Caco-2 (cell line): ENCODE data around the gene CCDC124. TPM values are rescaled to one million over a fixed set of nuclear protein-coding genes. Genes with fewer than 3 reads are reported as not detected.

Experiments used
- BruUV-seq: library from RNA; stranded (reverse); fragments of 400-500 nt; replicated peaks from 2 replicates; lab custom pipeline; 2021; lab: Mats Ljungman, UMichigan
- CTCF ChIA-PET: fragments of 300-600 bp; sonication (Branson Sonifier 250); formaldehyde crosslinking; loops from one replicate; lab custom pipeline; 2022; ENCODE audit warnings: antibody characterized with exemption; lab: Charles Lee
- POLR2A ChIA-PET: fragments of 300-600 bp; sonication (Branson Sonifier 250); formaldehyde crosslinking; loops from one replicate; lab custom pipeline; 2022; ENCODE audit warnings: antibody characterized with exemption; lab: Charles Lee
- DNase-seq, 2 experiments: peaks; one replicate each; pipeline versions ENCODE4 v3.0.0 to v3.0.0-alpha.2; 2020 to 2022
- H3K27me3 ChIP-seq: replicated peaks from 2 replicates; pipeline ENCODE4 v1.6.0; 2011; ENCODE audit warnings: low read length; ENCODE audit not compliant: control insufficient read depth, insufficient read depth
- H3K36me3 ChIP-seq: 2 replicates; pipeline ENCODE4 v1.5.1; 2011; ENCODE audit warnings: low read length; ENCODE audit not compliant: control insufficient read depth, insufficient read depth
- H3K4me1 ChIP-seq: fragments of 250-450 bp; sonication (Bioruptor Pico); 2 replicates; pipeline ENCODE4 v1.5.1; 2020; ENCODE audit warnings: mild to moderate bottlenecking
- H3K4me3 ChIP-seq: 2 replicates; pipeline ENCODE4 v1.5.1; 2011; ENCODE audit warnings: low read depth, mild to moderate bottlenecking, control low read depth, low read length
- H3K9me3 ChIP-seq: fragments of 250-450 bp; sonication (Bioruptor Pico); 2 replicates; pipeline ENCODE4 v1.5.1; 2020; ENCODE audit warnings: mild to moderate bottlenecking, moderate library complexity
- H3K27ac Mint-ChIP-seq: one replicate; pipeline ENCODE4 v1.8.0; 2022; ENCODE audit warnings: mixed read lengths; ENCODE audit not compliant: unreplicated experiment
- H3K27me3 Mint-ChIP-seq: one replicate; pipeline ENCODE4 v1.8.0; 2022; ENCODE audit warnings: mixed read lengths; ENCODE audit not compliant: insufficient read depth, unreplicated experiment
- H3K36me3 Mint-ChIP-seq: one replicate; pipeline ENCODE4 v1.8.0; 2022; ENCODE audit warnings: mild to moderate bottlenecking, mixed read lengths; ENCODE audit not compliant: insufficient read depth, unreplicated experiment
- H3K4me1 Mint-ChIP-seq: one replicate; pipeline ENCODE4 v1.8.0; 2022; ENCODE audit warnings: low read depth, mixed read lengths; ENCODE audit not compliant: unreplicated experiment
- H3K4me3 Mint-ChIP-seq: one replicate; pipeline ENCODE4 v1.8.0; 2022; ENCODE audit warnings: mild to moderate bottlenecking, moderate library complexity, mixed read lengths; ENCODE audit not compliant: unreplicated experiment
- H3K9me3 Mint-ChIP-seq: one replicate; pipeline ENCODE4 v1.8.0; 2022; ENCODE audit warnings: mixed read lengths; ENCODE audit not compliant: unreplicated experiment
- intact Hi-C: fragments of 100-400 bp; cut with micrococcal nuclease; formaldehyde crosslinking; loops from one replicate; pipeline ENCODE4 v1.10.0; 2022; ENCODE audit not compliant: unreplicated experiment
- total RNA-seq: library from RNA; stranded (reverse); gene quantifications from 2 replicates; pipeline ENCODE4 v1.2.3, GENCODE V29; 2022
- TF ChIP-seq, protein P1 (sequence below), 2 experiments: fragments of 200-600 bp in 1 of 2; IDR thresholded peaks; 1 replicate in 1 of 2; 2 replicates in 1 of 2; pipeline versions ENCODE4 v1.5.1 to v1.8.0; 2011 to 2022; ENCODE audit warnings: antibody characterized with exemption in 1 of 2, control low read depth in 1 of 2, inconsistent platforms in 1 of 2, low read depth in 1 of 2, low read length in 1 of 2, mild to moderate bottlenecking in 1 of 2, moderate library complexity in 1 of 2; ENCODE audit not compliant: insufficient read depth in 1 of 2, severe bottlenecking in 1 of 2, unreplicated experiment in 1 of 2

Gene CCDC124
- total RNA-seq, 1 experiment from 2014 or later, result 73.3 TPM

DNA sequence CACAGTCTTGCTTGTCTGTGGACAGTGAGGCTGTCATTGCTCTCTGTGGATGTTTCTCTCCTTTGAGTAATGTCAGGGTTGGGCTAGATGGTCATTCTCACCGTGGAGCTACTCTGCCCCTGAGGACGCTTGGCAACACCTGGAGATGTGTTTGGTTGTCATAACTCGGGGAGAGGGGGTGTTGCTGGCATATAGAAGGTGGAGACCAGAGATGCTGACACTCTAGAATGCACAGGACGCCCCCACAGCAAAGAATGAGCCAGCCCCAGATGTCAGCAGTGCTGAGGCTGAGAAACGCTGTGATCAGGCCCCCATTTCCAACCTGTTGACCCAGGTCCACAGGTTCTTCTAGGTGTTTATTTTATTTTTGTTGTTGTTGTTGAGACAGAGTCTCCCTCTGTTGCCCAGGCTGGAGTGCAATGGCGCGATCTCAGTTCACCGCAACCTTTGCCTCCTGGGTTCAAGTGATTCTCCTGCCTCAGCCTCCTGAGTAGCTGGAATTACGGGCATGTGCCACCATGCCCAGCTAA, 4.6 kb downstream of the CCDC124 start:
- TF ChIP-seq, protein P1, sequence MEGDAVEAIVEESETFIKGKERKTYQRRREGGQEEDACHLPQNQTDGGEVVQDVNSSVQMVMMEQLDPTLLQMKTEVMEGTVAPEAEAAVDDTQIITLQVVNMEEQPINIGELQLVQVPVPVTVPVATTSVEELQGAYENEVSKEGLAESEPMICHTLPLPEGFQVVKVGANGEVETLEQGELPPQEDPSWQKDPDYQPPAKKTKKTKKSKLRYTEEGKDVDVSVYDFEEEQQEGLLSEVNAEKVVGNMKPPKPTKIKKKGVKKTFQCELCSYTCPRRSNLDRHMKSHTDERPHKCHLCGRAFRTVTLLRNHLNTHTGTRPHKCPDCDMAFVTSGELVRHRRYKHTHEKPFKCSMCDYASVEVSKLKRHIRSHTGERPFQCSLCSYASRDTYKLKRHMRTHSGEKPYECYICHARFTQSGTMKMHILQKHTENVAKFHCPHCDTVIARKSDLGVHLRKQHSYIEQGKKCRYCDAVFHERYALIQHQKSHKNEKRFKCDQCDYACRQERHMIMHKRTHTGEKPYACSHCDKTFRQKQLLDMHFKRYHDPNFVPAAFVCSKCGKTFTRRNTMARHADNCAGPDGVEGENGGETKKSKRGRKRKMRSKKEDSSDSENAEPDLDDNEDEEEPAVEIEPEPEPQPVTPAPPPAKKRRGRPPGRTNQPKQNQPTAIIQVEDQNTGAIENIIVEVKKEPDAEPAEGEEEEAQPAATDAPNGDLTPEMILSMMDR (IDR thresholded peaks at IDR 0.05; ENCODE audit: insufficient read depth in 1 of 2, low read depth in 1 of 2, low read length in 1 of 2, severe bottlenecking in 1 of 2, unreplicated experiment in 1 of 2), result no peak
- no peak overlapping the region for H3K27ac Mint-ChIP-seq
- H3K36me3 ChIP-seq, result no peaks in the 10 kb centered on the region
- H3K9me3 ChIP-seq, result no peaks in the 10 kb centered on the region
- DNase-seq, result no peak
- intact Hi-C loops, result no loop called here
- H3K27me3 Mint-ChIP-seq, result no peaks in the 10 kb centered on the region
- no peaks in the 10 kb centered on the region for H3K27me3 ChIP-seq
- H3K4me3 Mint-ChIP-seq, result no peak overlapping the region
- H3K4me1 Mint-ChIP-seq, result peaks cover 6% of the 10 kb centered on the region
- no TSS peak for BruUV-seq
- H3K9me3 Mint-ChIP-seq, result no peaks in the 10 kb centered on the region
- no peaks in the 10 kb centered on the region for H3K4me1 ChIP-seq
- CTCF ChIA-PET, result interaction anchor here (1.2 to 1.3 kb wide), 2 partner anchors 29 to 60 kb away, joined by 3 to 21 read pairs; no protein-coding TSS in a partner anchor
- POLR2A ChIA-PET, result no interaction called here
- no peak overlapping the region for H3K4me3 ChIP-seq
- H3K36me3 Mint-ChIP-seq, result peaks cover 11% of the 10 kb centered on the region

GRCh38 chr19:17938092-17938845, 5.5 kb downstream of the CCDC124 start:
- H3K4me1 ChIP-seq, result no peaks in the 10 kb centered on the region
- ChIA-PET CTCF (interaction anchor here (0.6 to 1.6 kb wide), 11 partner anchors 12 to 1136 kb away, joined by 3 to 21 read pairs (median 4); partner anchors contain the start of gene RPL18A), POLR2A (interaction anchor here (1.1 kb wide), 1 partner anchor 79 kb away, joined by 5 read pairs; the partner anchor contains the start of gene RPL18A)
- TF ChIP-seq, protein P1 (IDR thresholded peaks at IDR 0.05; ENCODE audit: insufficient read depth in 1 of 2, low read depth in 1 of 2, low read length in 1 of 2, severe bottlenecking in 1 of 2, unreplicated experiment in 1 of 2), result peak; percentile 86 to 94
- Mint-ChIP-seq H3K4me1 (peaks cover 5% of the 10 kb centered on the region), H3K9me3 (no peaks in the 10 kb centered on the region), H3K27me3 (no peaks in the 10 kb centered on the region), H3K27ac (no peak overlapping the region), H3K4me3 (no peak overlapping the region), H3K36me3 (peaks cover 4% of the 10 kb centered on the region)
- no peaks in the 10 kb centered on the region for H3K9me3 ChIP-seq
- no TSS peak for BruUV-seq
- DNase-seq, result peak; percentile 70 to 79
- no peaks in the 10 kb centered on the region for H3K27me3 ChIP-seq
- H3K4me3 ChIP-seq, result no peak overlapping the region
- intact Hi-C loops, result loop anchor here (1.0 to 2.0 kb wide), 2 partner anchors 59 to 121 kb away; no protein-coding TSS in a partner anchor
- no peaks in the 10 kb centered on the region for H3K36me3 ChIP-seq

DNA sequence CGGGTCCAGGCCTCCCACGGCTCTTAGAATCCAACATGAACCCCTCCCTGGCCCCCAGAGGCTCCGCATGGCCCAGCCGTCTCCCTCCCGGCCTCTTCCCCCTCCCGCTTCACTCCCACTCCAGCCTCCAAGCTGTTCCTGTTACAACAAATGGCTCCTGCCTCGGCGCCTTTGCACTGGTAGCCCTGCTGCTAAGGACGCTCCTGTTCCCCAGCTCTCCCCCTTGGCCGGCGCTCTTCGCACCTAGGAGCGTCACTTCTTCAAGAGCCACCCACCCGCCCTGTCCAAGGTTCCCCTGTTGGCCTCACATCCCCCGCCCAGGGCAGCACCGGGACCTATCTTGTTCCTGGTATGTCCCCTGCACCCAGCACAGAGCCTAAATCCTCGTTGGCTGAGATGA, 9.4 kb downstream of the CCDC124 start:
- TF ChIP-seq, protein P1 (IDR thresholded peaks at IDR 0.05; ENCODE audit: insufficient read depth in 1 of 2, low read depth in 1 of 2, low read length in 1 of 2, severe bottlenecking in 1 of 2, unreplicated experiment in 1 of 2), result no peak
- H3K27me3 Mint-ChIP-seq, result no peaks in the 10 kb centered on the region
- intact Hi-C loops, result no loop called here
- Histone ChIP-seq H3K36me3 (no peaks in the 10 kb centered on the region), H3K27me3 (no peaks in the 10 kb centered on the region), H3K4me1 (no peaks in the 10 kb centered on the region; the same call in 1 of the 2 replicates), H3K4me3 (no peak overlapping the region), H3K9me3 (no peaks in the 10 kb centered on the region)
- no peak overlapping the region for H3K27ac Mint-ChIP-seq
- H3K9me3 Mint-ChIP-seq, result no peaks in the 10 kb centered on the region
- no peak for DNase-seq
- ChIA-PET POLR2A (no interaction called here), CTCF (no interaction called here)
- H3K4me1 Mint-ChIP-seq, result no peaks in the 10 kb centered on the region
- BruUV-seq, result no TSS peak
- peaks cover 19% of the 10 kb centered on the region for H3K36me3 Mint-ChIP-seq
- H3K4me3 Mint-ChIP-seq, result no peak overlapping the region
